Muscle of back (tissue), 11 donors: Measurements from ENCODE around the gene ADTRP. TPM values are rescaled to one million over a fixed set of nuclear protein-coding genes. Genes with fewer than 3 reads are reported as not detected.
A peak's percentile ranks its signal among the peaks of the same experiment; 100 is the strongest.
"Not testable (repeated sequence)": the region's sequence is repeated elsewhere in the genome, so short reads cannot be mapped to it uniquely, and the experiment has no call there.

ENCODE experiments used
- DNase-seq, 3 donors: peaks; one replicate each; pipeline versions ENCODE4 v3.0.0 to v3.0.0-alpha.2; 2013
- polyA plus RNA-seq, 10 donors: library from polyadenylated mRNA; unstranded; fragments of 120-200 nt; gene quantifications; one replicate each; pipeline ENCODE4 v1.2.1, GENCODE V29; 2013; ENCODE audit not compliant: insufficient read length in 10 of 10

The ADTRP gene
- polyA plus RNA-seq, 10 donors = 0.13 to 1.8 (median 0.55) TPM

- DNase-seq = peak; percentile 56 to 72 (median 59)
These were observed 78.4 kb downstream of the ADTRP start for GRCh38 chr6:11700118-11700718.

- DNase-seq = no peak
These were observed 79.0 kb downstream of the ADTRP start for GRCh38 chr6:11699576-11699975.

GRCh38 chr6:11692451-11693376 lies 85.9 kb downstream of the ADTRP start:
- DNase-seq = no peak

- DNase-seq = no peak
These were observed 88.8 kb downstream of the ADTRP start for GRCh38 chr6:11689847-11690246.

- DNase-seq = not testable (repeated sequence)
These were observed 89.2 kb downstream of the ADTRP start for GRCh38 chr6:11689400-11689799.

- DNase-seq = peak in 1 of 3 donors; percentile 49
These were observed 90.2 kb downstream of the ADTRP start for GRCh38 chr6:11688425-11688709.

GRCh38 chr6:11685481-11686093 lies 93.0 kb downstream of the ADTRP start:
- peak in 1 of 3 donors; percentile 29 for DNase-seq

GRCh38 chr6:11684901-11685480 lies 93.6 kb downstream of the ADTRP start:
- DNase-seq = no peak

GRCh38 chr6:11683871-11684270 lies 94.7 kb downstream of the ADTRP start:
- DNase-seq = no peak

- DNase-seq = no peak
These were observed 96.0 kb downstream of the ADTRP start for GRCh38 chr6:11682561-11682975.

GRCh38 chr6:11681770-11682169 lies 96.8 kb downstream of the ADTRP start:
- no peak for DNase-seq

GRCh38 chr6:11681357-11681756 lies 97.2 kb downstream of the ADTRP start:
- DNase-seq = no peak

- DNase-seq = not testable (repeated sequence)
These were observed 98.1 kb downstream of the ADTRP start for GRCh38 chr6:11680479-11680878.

GRCh38 chr6:11679099-11679498 lies 99.5 kb downstream of the ADTRP start:
- no peak for DNase-seq

- DNase-seq = no peak
These were observed 103.0 kb downstream of the ADTRP start for GRCh38 chr6:11675601-11676000.

- no peak for DNase-seq
These were observed 105.9 kb downstream of the ADTRP start for GRCh38 chr6:11672669-11673068.

GRCh38 chr6:11672256-11672655 lies 106.3 kb downstream of the ADTRP start:
- no peak for DNase-seq

GRCh38 chr6:11669696-11670095 lies 108.9 kb downstream of the ADTRP start:
- no peak for DNase-seq

- no peak for DNase-seq
These were observed 110.1 kb downstream of the ADTRP start for GRCh38 chr6:11668455-11668854.

- DNase-seq = no peak
These were observed 110.7 kb downstream of the ADTRP start for GRCh38 chr6:11667876-11668275.

GRCh38 chr6:11665604-11666326 lies 112.8 kb downstream of the ADTRP start:
- DNase-seq = no peak
